HG02759 (cell line): ENCODE results near the gene SHROOM3.

Experiments used
- ATAC-seq: cut with Tn5 transposase; IDR thresholded peaks from one replicate; pipeline ENCODE4 v1.9.1; 2021; ENCODE audit warnings: mild to moderate bottlenecking, moderate library complexity; ENCODE audit not compliant: unreplicated experiment

The SHROOM3 gene

GRCh38 chr4:76616526-76616925 is 181.5 kb downstream of the SHROOM3 start:
- no peak for ATAC-seq

GRCh38 chr4:76620723-76621468 is 185.9 kb downstream of the SHROOM3 start:
- no peak for ATAC-seq

GRCh38 chr4:76622126-76622525 is 187.1 kb downstream of the SHROOM3 start:
- ATAC-seq: no peak

- no peak for ATAC-seq
Measured at GRCh38 chr4:76622717-76623116, 187.7 kb downstream of the SHROOM3 start.

GRCh38 chr4:76623217-76624045 is 188.4 kb downstream of the SHROOM3 start:
- no peak for ATAC-seq

GRCh38 chr4:76624241-76624681 is 189.2 kb downstream of the SHROOM3 start:
- ATAC-seq: no peak

GRCh38 chr4:76624931-76625715 is 190.1 kb downstream of the SHROOM3 start:
- ATAC-seq: no peak

- ATAC-seq: no peak
Measured at GRCh38 chr4:76626686-76627465, 191.8 kb downstream of the SHROOM3 start.

- no peak for ATAC-seq
Measured at GRCh38 chr4:76628251-76628650, 193.2 kb downstream of the SHROOM3 start.

GRCh38 chr4:76630741-76631140 is 195.7 kb downstream of the SHROOM3 start:
- ATAC-seq: no peak

GRCh38 chr4:76634220-76634619 is 199.2 kb downstream of the SHROOM3 start:
- no peak for ATAC-seq

GRCh38 chr4:76637712-76638361 is 202.8 kb downstream of the SHROOM3 start:
- no peak for ATAC-seq

GRCh38 chr4:76639288-76639687 is 204.3 kb downstream of the SHROOM3 start:
- ATAC-seq: no peak

GRCh38 chr4:76640353-76640910 is 205.4 kb downstream of the SHROOM3 start:
- ATAC-seq: no peak

GRCh38 chr4:76641351-76641750 is 206.3 kb downstream of the SHROOM3 start:
- no peak for ATAC-seq

- no peak for ATAC-seq
Measured at GRCh38 chr4:76641758-76642157, 206.7 kb downstream of the SHROOM3 start.

- ATAC-seq: no peak
Measured at GRCh38 chr4:76644831-76645485, 209.9 kb downstream of the SHROOM3 start.

- ATAC-seq: no peak
Measured at GRCh38 chr4:76649086-76649485, 214.1 kb downstream of the SHROOM3 start.

- ATAC-seq: no peak
Measured at GRCh38 chr4:76651616-76652015, 216.6 kb downstream of the SHROOM3 start.
